ENCODE measurements around the gene TIMMDC1. TPM values are rescaled to one million over a fixed set of nuclear protein-coding genes. Genes with fewer than 3 reads are reported as not detected.
"Not testable (repeated sequence)": the region's sequence is repeated elsewhere in the genome, so short reads cannot be mapped to it uniquely, and the experiment has no call there.

TIMMDC1 gene
- total RNA-seq, 2 donors from 2014 or later, result 190 to 200 TPM

- ATAC-seq, result no peak
- intact Hi-C loops (cut with DNase I), result no loop called here
- no peak for DNase-seq
Measured at GRCh38 chr3:119550192-119550910, 52.0 kb downstream of the TIMMDC1 start.

GRCh38 chr3:119551598-119551997, 53.3 kb downstream of the TIMMDC1 start:
- ATAC-seq, result no peak
- DNase-seq, result no peak
- intact Hi-C loops (cut with DNase I), result no loop called here

- DNase-seq; ATAC-seq; intact Hi-C loops (cut with DNase I): not testable (repeated sequence)
Measured at GRCh38 chr3:119552928-119553327, 54.6 kb downstream of the TIMMDC1 start.

GRCh38 chr3:119553823-119554415, 55.6 kb downstream of the TIMMDC1 start:
- DNase-seq (no peak), ATAC-seq (no peak)
- intact Hi-C loops (cut with DNase I), result no loop called here

- intact Hi-C loops (cut with DNase I), result no loop called here
- ATAC-seq, result peak; percentile 25 to 56
- no peak for DNase-seq
Measured at GRCh38 chr3:119555309-119555735, 57.0 kb downstream of the TIMMDC1 start.

GRCh38 chr3:119555929-119556328, 57.6 kb downstream of the TIMMDC1 start:
- ATAC-seq, result no peak
- intact Hi-C loops (cut with DNase I), result no loop called here
- no peak for DNase-seq

- no peak for ATAC-seq
- no peak for DNase-seq
- intact Hi-C loops (cut with DNase I), result no loop called here
Measured at GRCh38 chr3:119557192-119557876, 59.0 kb downstream of the TIMMDC1 start.

GRCh38 chr3:119557877-119558269, 59.5 kb downstream of the TIMMDC1 start:
- intact Hi-C loops (cut with DNase I), result no loop called here
- DNase-seq (no peak), ATAC-seq (no peak)

- ATAC-seq (no peak), DNase-seq (no peak)
- intact Hi-C loops (cut with DNase I), result no loop called here
Measured at GRCh38 chr3:119558626-119559317, 60.4 kb downstream of the TIMMDC1 start.

GRCh38 chr3:119559441-119559963, 61.2 kb downstream of the TIMMDC1 start, which contains the start of gene CD80:
CD80 (minus strand) TSS chr3:119559614; CDS start chr3:119557728, 1,886 bp downstream.
- ATAC-seq, result peak; percentile 80 to 81
- intact Hi-C loops (cut with DNase I), result no loop called here
- peak; percentile 55 for DNase-seq

- no peak for ATAC-seq
- intact Hi-C loops (cut with DNase I), result no loop called here
- DNase-seq, result no peak
Measured at GRCh38 chr3:119560160-119560559, 61.8 kb downstream of the TIMMDC1 start.

- ATAC-seq, result peak in 1 of 2 donors; percentile 59
- no peak for DNase-seq
- intact Hi-C loops (cut with DNase I), result no loop called here
Measured at GRCh38 chr3:119562307-119562961, 64.1 kb downstream of the TIMMDC1 start.

- intact Hi-C loops (cut with DNase I); ATAC-seq; DNase-seq: not testable (repeated sequence)
Measured at GRCh38 chr3:119563334-119563733, 65.0 kb downstream of the TIMMDC1 start.

GRCh38 chr3:119569156-119569555, 70.8 kb downstream of the TIMMDC1 start:
- intact Hi-C loops (cut with DNase I), result no loop called here
- no peak for ATAC-seq

GRCh38 chr3:119570229-119570628, 71.9 kb downstream of the TIMMDC1 start:
- DNase-seq (no peak), ATAC-seq (peak; percentile 47 to 78)
- intact Hi-C loops (cut with DNase I), result no loop called here

More at GRCh38 chr3:119569156-119569555, 70.8 kb downstream of the TIMMDC1 start:
- no peak for DNase-seq

GRCh38 chr3:119571230-119571629, 72.9 kb downstream of the TIMMDC1 start:
- intact Hi-C loops (cut with DNase I), result no loop called here
- DNase-seq, result no peak
- ATAC-seq, result no peak

- DNase-seq (no peak), ATAC-seq (peak; percentile 19 to 62)
- intact Hi-C loops (cut with DNase I), result no loop called here
Measured at GRCh38 chr3:119571688-119572087, 73.3 kb downstream of the TIMMDC1 start.
